Skeletal muscle satellite cell (primary cell): ENCODE results near the gene TMEM190.
"Not testable (repeated sequence)": the region's sequence is repeated elsewhere in the genome, so short reads cannot be mapped to it uniquely, and the experiment has no call there.

Experiments used
- H3K27me3 ChIP-seq: 2 replicates; pipeline ENCODE4 v1.7.0; 2013; ENCODE audit warnings: low read length; ENCODE audit not compliant: control insufficient read depth, insufficient read depth
- H3K36me3 ChIP-seq: 2 replicates; pipeline ENCODE4 v1.7.0; 2013; ENCODE audit warnings: mild to moderate bottlenecking, control low read depth, low read length; ENCODE audit not compliant: insufficient read depth
- H3K4me1 ChIP-seq: 2 replicates; pipeline ENCODE4 v1.7.0; 2013; ENCODE audit warnings: low read length; ENCODE audit not compliant: control insufficient read depth, insufficient read depth
- H3K4me2 ChIP-seq: 2 replicates; pipeline ENCODE4 v1.7.0; 2013; ENCODE audit warnings: mild to moderate bottlenecking, low read length
- H3K4me3 ChIP-seq: 2 replicates; pipeline ENCODE4 v1.7.0; 2013; ENCODE audit warnings: low read length
- H3K9ac ChIP-seq: 2 replicates; pipeline ENCODE4 v1.7.0; 2013; ENCODE audit warnings: mild to moderate bottlenecking, low read depth, low read length, moderate library complexity
- H3K9me3 ChIP-seq: replicated peaks from 2 replicates; pipeline ENCODE4 v1.7.0; 2013; ENCODE audit warnings: mild to moderate bottlenecking, control low read depth, low read length

The TMEM190 gene

GRCh38 chr19:55389386-55390317, 13.0 kb downstream of the TMEM190 start:
- H3K4me3 ChIP-seq, result peak overlapping the region; percentile 27

GRCh38 chr19:55390461-55390880, 13.8 kb downstream of the TMEM190 start:
- H3K4me1 ChIP-seq, result peaks cover 25% of the 10 kb centered on the region
- no peaks in the 10 kb centered on the region for H3K9me3 ChIP-seq
- peaks cover 61% of the 10 kb centered on the region for H3K36me3 ChIP-seq
- H3K4me2 ChIP-seq, result no peak overlapping the region
- H3K4me3 ChIP-seq, result no peak overlapping the region
- no peak overlapping the region for H3K9ac ChIP-seq
- H3K27me3 ChIP-seq, result no peaks in the 10 kb centered on the region

More at GRCh38 chr19:55389386-55390317, 13.0 kb downstream of the TMEM190 start:
- Histone ChIP-seq H3K9me3 (no peaks in the 10 kb centered on the region), H3K9ac (peak overlapping the region; percentile 99), H3K4me1 (peaks cover 30% of the 10 kb centered on the region), H3K27me3 (no peaks in the 10 kb centered on the region), H3K36me3 (peaks cover 61% of the 10 kb centered on the region), H3K4me2 (peak overlapping the region; percentile 96)

DNA sequence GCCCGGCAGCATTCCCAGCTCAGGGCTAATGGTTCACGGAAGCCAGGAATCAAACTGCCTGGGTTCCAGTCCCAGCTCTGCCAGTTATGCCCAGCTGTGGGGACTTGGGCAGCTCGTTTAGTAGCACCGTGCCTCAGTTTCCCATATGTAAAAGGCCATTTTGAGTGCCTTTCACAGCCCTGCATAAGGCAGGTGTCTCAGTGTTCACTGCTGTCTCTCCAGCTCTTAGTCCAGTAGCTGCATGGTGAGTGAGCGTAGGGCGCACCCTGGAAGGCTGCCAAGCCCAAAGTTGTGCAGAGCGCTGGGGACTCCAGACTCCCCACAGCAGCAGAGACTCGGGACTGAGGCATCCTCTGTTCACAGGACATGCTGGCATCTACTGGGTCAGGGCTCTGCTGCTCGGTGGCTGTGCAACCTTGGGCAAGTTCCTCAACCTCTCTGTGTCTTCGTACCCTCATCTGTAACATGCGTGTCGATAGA, 14.6 kb downstream of the TMEM190 start:
- Histone ChIP-seq H3K9me3 (no peaks in the 10 kb centered on the region), H3K27me3 (no peaks in the 10 kb centered on the region), H3K4me2 (no peak overlapping the region), H3K4me3 (no peak overlapping the region), H3K9ac (no peak overlapping the region), H3K36me3 (peaks cover 59% of the 10 kb centered on the region), H3K4me1 (peaks cover 25% of the 10 kb centered on the region)

GRCh38 chr19:55391702-55392615, 15.3 kb downstream of the TMEM190 start:
- peaks cover 52% of the 10 kb centered on the region for H3K36me3 ChIP-seq
- H3K4me2 ChIP-seq, result no peak overlapping the region
- H3K4me1 ChIP-seq, result peaks cover 23% of the 10 kb centered on the region
- H3K9ac ChIP-seq, result no peak overlapping the region
- no peaks in the 10 kb centered on the region for H3K27me3 ChIP-seq
- H3K4me3 ChIP-seq, result no peak overlapping the region
- H3K9me3 ChIP-seq, result no peaks in the 10 kb centered on the region

- no peaks in the 10 kb centered on the region for H3K9me3 ChIP-seq
- H3K36me3 ChIP-seq, result peaks cover 41% of the 10 kb centered on the region
- no peaks in the 10 kb centered on the region for H3K27me3 ChIP-seq
- H3K4me2 ChIP-seq, result no peak overlapping the region
- H3K4me1 ChIP-seq, result peaks cover 12% of the 10 kb centered on the region
- no peak overlapping the region for H3K4me3 ChIP-seq
- H3K9ac ChIP-seq, result no peak overlapping the region
Measured at GRCh38 chr19:55392820-55393761, 16.5 kb downstream of the TMEM190 start.

GRCh38 chr19:55398200-55398925, 21.7 kb downstream of the TMEM190 start:
- H3K36me3 ChIP-seq, result peaks cover 28% of the 10 kb centered on the region
- no peak overlapping the region for H3K4me3 ChIP-seq
- H3K9me3 ChIP-seq, result no peaks in the 10 kb centered on the region
- H3K4me2 ChIP-seq, result no peak overlapping the region
- no peaks in the 10 kb centered on the region for H3K27me3 ChIP-seq
- H3K4me1 ChIP-seq, result no peaks in the 10 kb centered on the region
- no peak overlapping the region for H3K9ac ChIP-seq

- Histone ChIP-seq H3K9ac (no peak overlapping the region), H3K4me1 (peaks cover 2% of the 10 kb centered on the region), H3K4me3 (no peak overlapping the region), H3K27me3 (no peaks in the 10 kb centered on the region), H3K36me3 (peaks cover 40% of the 10 kb centered on the region), H3K4me2 (no peak overlapping the region), H3K9me3 (no peaks in the 10 kb centered on the region)
Measured at GRCh38 chr19:55400281-55401087, 23.9 kb downstream of the TMEM190 start.

DNA sequence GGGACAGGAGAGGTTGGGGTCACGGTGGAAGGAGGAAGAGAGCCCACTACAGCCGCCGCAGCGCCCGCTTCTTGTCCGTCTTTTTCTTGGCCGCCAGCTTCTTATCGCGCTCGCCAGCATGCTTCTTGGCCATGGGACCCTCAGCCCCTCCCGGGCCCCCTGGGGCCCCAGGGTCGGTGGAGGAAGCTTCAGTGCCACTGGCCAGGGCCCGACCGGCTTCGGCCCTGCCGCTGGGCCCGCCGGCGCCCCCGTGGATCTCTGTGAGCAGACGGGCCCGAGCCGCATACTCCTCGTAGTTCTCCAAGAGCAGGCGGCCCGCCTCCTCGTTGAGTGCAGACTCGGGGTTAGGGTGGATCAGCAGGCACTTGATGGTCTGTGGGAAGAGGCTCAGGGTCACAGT, 24.8 kb downstream of the TMEM190 start:
- not testable (repeated sequence) for H3K4me3 ChIP-seq, H3K9ac ChIP-seq, H3K27me3 ChIP-seq, H3K9me3 ChIP-seq, H3K4me2 ChIP-seq
- H3K36me3 ChIP-seq, result peaks cover 49% of the 10 kb centered on the region
- peaks cover 11% of the 10 kb centered on the region for H3K4me1 ChIP-seq

DNA sequence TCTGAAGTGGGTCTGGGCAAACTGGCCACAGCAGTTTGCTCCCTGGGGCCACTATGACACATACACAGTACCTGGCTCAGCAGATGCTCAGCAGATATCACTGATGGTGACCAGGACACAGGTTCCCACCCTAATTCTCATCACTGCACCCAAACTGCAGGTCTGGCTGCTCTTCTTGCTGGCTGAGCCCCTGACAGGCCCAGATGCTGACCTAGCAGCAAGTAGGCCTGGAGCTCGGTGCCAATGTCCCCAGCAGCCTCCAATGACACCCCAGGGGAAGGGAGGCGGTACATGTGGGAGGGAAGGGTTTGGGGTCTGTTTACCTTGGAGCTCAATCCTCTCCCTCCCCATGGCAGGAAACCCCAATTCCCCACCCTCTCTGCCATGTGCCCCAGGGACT, 25.9 kb downstream of the TMEM190 start:
- Histone ChIP-seq H3K27me3 (no peaks in the 10 kb centered on the region), H3K9me3 (no peaks in the 10 kb centered on the region), H3K36me3 (peaks cover 52% of the 10 kb centered on the region), H3K4me1 (peaks cover 15% of the 10 kb centered on the region), H3K4me2 (no peak overlapping the region), H3K9ac (no peak overlapping the region), H3K4me3 (no peak overlapping the region)
